CD4-positive, alpha-beta T cell (primary cell): ENCODE results near the gene AGBL4. TPM values are rescaled to one million over a fixed set of nuclear protein-coding genes. Genes with fewer than 3 reads are reported as not detected.

Experiments
- ATAC-seq: fragments of 200-7000 bp; cut with Tn5 transposase; one replicate; pipeline ENCODE4 v1.10.0; 2022; ENCODE audit warnings: mild to moderate bottlenecking; ENCODE audit not compliant: poor library complexity
- CTCF ChIA-PET: fragments of 350-600 bp; sonication (Branson Sonifier 250); formaldehyde crosslinking; loops from one replicate; lab custom pipeline; 2021; ENCODE audit warnings: antibody characterized with exemption, inconsistent platforms; lab: Charles Lee
- POLR2A ChIA-PET: fragments of 350-600 bp; sonication (Branson Sonifier 250); formaldehyde crosslinking; loops from one replicate; lab custom pipeline; 2021; ENCODE audit warnings: antibody characterized with exemption, inconsistent platforms; lab: Charles Lee
- DNase-seq, 14 experiments: peaks; one replicate each; pipeline ENCODE4 v3.0.0-alpha.2; 2013 to 2020; ENCODE audit warnings: mixed read lengths in 2 of 14
- H3K27ac ChIP-seq, 2 donors: one replicate each; pipeline versions ENCODE4 v1.5.1 to v1.7.0; 2013; ENCODE audit warnings: low read length in 2 of 2, low read depth in 1 of 2, mild to moderate bottlenecking in 1 of 2
- H3K27me3 ChIP-seq, 2 experiments: 1 replicate in 1 of 2; 2 replicates in 1 of 2; pipeline versions ENCODE4 v1.6.1 to v1.7.0; 2013; ENCODE audit warnings: low read length in 2 of 2, control low read depth in 1 of 2, mild to moderate bottlenecking in 1 of 2, moderate library complexity in 1 of 2; ENCODE audit not compliant: insufficient read depth in 2 of 2, control insufficient read depth in 1 of 2
- H3K36me3 ChIP-seq: one replicate; pipeline ENCODE4 v1.6.1; 2013; ENCODE audit warnings: low read length, control low read depth; ENCODE audit not compliant: insufficient read depth
- H3K4me1 ChIP-seq: one replicate; pipeline ENCODE4 v1.6.1; 2013; ENCODE audit warnings: low read length, control low read depth; ENCODE audit not compliant: insufficient read depth
- H3K4me3 ChIP-seq: one replicate; pipeline ENCODE4 v1.5.1; 2013; ENCODE audit warnings: mild to moderate bottlenecking, low read length, moderate library complexity
- H3K9me3 ChIP-seq, 2 experiments: 1 replicate in 1 of 2; 2 replicates in 1 of 2; pipeline versions ENCODE4 v1.6.1 to v1.7.0; 2013; ENCODE audit warnings: low read length in 2 of 2, mild to moderate bottlenecking in 2 of 2, control low read depth in 1 of 2, moderate library complexity in 1 of 2; ENCODE audit not compliant: control insufficient read depth in 1 of 2, insufficient read depth in 1 of 2
- H3K27ac Mint-ChIP-seq: one replicate; pipeline ENCODE4 v1.8.0; 2020; ENCODE audit warnings: mixed read lengths
- H3K27me3 Mint-ChIP-seq: one replicate; pipeline ENCODE4 v1.8.0; 2021; ENCODE audit warnings: mixed read lengths
- H3K36me3 Mint-ChIP-seq: one replicate; pipeline ENCODE4 v1.8.0; 2021; ENCODE audit warnings: low read depth, mixed read lengths
- H3K4me1 Mint-ChIP-seq: one replicate; pipeline ENCODE4 v1.8.0; 2021; ENCODE audit warnings: low read depth, mixed read lengths
- H3K4me3 Mint-ChIP-seq: one replicate; pipeline ENCODE4 v1.8.0; 2020; ENCODE audit warnings: mild to moderate bottlenecking, mixed read lengths
- H3K9me3 Mint-ChIP-seq: one replicate; pipeline ENCODE4 v1.8.0; 2020; ENCODE audit warnings: mixed read lengths
- intact Hi-C, 2 experiments: fragments of 100-400 bp; cut with DNase I in 1 of 2; cut with micrococcal nuclease in 1 of 2; formaldehyde crosslinking; loops; one replicate each; pipeline versions ENCODE4 v1.15.1 to v1.9.0; 2023 to 2025; cut with DNase I, micrococcal nuclease
- total RNA-seq, 174 experiments: library from RNA in 2 of 174; stranded (reverse) in 2 of 174; gene quantifications; one replicate each; pipeline ENCODE4 v1.2.3 and lab custom pipeline; 2021 to 2026
- TF ChIP-seq, protein P1 (sequence below): fragments of 200-600 bp; IDR thresholded peaks from one replicate; pipeline ENCODE4 v1.8.0; 2022; ENCODE audit warnings: antibody characterized with exemption, mild to moderate bottlenecking

AGBL4 gene
- total RNA-seq, 2 experiments from 2014 or later, result 0.11 TPM; not detected in 1

- Mint-ChIP-seq H3K27me3 (no peaks in the 10 kb centered on the region), H3K4me1 (no peaks in the 10 kb centered on the region), H3K36me3 (no peaks in the 10 kb centered on the region), H3K4me3 (no peak overlapping the region), H3K9me3 (peaks cover 14% of the 10 kb centered on the region), H3K27ac (no peak overlapping the region)
- DNase-seq, result no peak
- no peak overlapping the region for H3K4me3 ChIP-seq
- TF ChIP-seq, protein P1, sequence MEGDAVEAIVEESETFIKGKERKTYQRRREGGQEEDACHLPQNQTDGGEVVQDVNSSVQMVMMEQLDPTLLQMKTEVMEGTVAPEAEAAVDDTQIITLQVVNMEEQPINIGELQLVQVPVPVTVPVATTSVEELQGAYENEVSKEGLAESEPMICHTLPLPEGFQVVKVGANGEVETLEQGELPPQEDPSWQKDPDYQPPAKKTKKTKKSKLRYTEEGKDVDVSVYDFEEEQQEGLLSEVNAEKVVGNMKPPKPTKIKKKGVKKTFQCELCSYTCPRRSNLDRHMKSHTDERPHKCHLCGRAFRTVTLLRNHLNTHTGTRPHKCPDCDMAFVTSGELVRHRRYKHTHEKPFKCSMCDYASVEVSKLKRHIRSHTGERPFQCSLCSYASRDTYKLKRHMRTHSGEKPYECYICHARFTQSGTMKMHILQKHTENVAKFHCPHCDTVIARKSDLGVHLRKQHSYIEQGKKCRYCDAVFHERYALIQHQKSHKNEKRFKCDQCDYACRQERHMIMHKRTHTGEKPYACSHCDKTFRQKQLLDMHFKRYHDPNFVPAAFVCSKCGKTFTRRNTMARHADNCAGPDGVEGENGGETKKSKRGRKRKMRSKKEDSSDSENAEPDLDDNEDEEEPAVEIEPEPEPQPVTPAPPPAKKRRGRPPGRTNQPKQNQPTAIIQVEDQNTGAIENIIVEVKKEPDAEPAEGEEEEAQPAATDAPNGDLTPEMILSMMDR, result no peak
- CTCF ChIA-PET, result interaction anchor here (0.7 kb wide), 1 partner anchor 43 kb away, joined by 3 read pairs; no protein-coding TSS in a partner anchor
- peaks cover 0 to 14% of the 10 kb centered on the region in 2 experiments for H3K9me3 ChIP-seq
- H3K27me3 ChIP-seq, result no peaks in the 10 kb centered on the region
- no peaks in the 10 kb centered on the region for H3K36me3 ChIP-seq
- intact Hi-C loops, result no loop called here
- H3K27ac ChIP-seq, result no peak overlapping the region
- no peaks in the 10 kb centered on the region for H3K4me1 ChIP-seq
- POLR2A ChIA-PET, result no interaction called here
- no peak for ATAC-seq
Observed at GRCh38 chr1:49251019-49251784, 772.6 kb downstream of the AGBL4 start.

- Histone ChIP-seq H3K36me3 (no peaks in the 10 kb centered on the region), H3K27me3 (no peaks in the 10 kb centered on the region), H3K4me3 (no peak overlapping the region), H3K4me1 (no peaks in the 10 kb centered on the region), H3K9me3 (no peaks in the 10 kb centered on the region), H3K27ac (no peak overlapping the region)
- intact Hi-C loops, result no loop called here
- no peak for ATAC-seq
- TF ChIP-seq, protein P1, result no peak
- ChIA-PET CTCF (no interaction called here), POLR2A (interaction anchor here (0.7 kb wide), 1 partner anchor 20 kb away, joined by 3 read pairs; no protein-coding TSS in a partner anchor)
- Mint-ChIP-seq H3K4me3 (no peak overlapping the region), H3K27ac (no peak overlapping the region), H3K36me3 (no peaks in the 10 kb centered on the region), H3K27me3 (no peaks in the 10 kb centered on the region), H3K4me1 (no peaks in the 10 kb centered on the region), H3K9me3 (peaks cover 10% of the 10 kb centered on the region)
- no peak for DNase-seq
Observed at GRCh38 chr1:49240709-49241221, 783.0 kb downstream of the AGBL4 start.

DNA sequence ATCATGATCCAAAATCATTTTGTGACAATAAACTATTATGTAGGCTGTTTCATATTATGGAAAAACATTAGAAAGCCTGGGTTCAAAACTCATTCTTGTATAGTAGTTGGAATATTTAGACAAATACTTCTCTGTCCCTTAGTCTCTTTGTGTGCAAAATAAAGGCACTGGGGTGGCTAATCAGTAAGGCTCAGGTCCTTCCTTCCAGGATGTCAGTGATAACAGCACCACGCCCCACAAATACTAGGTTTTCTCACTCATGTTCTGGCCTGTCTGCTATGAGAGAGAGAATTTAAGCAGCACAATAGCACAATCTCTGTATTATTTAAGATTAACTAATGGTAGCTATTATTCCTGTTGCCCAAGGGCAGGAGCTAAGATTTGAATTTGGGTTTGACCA lies 788.8 kb downstream of the AGBL4 start:
- H3K9me3 Mint-ChIP-seq, result peaks cover 6% of the 10 kb centered on the region
- intact Hi-C loops, result no loop called here
- no peaks in the 10 kb centered on the region for H3K27me3 Mint-ChIP-seq
- TF ChIP-seq, protein P1, result no peak
- Histone ChIP-seq H3K27ac (no peak overlapping the region), H3K27me3 (no peaks in the 10 kb centered on the region), H3K4me1 (no peaks in the 10 kb centered on the region), H3K4me3 (no peak overlapping the region), H3K9me3 (no peaks in the 10 kb centered on the region), H3K36me3 (no peaks in the 10 kb centered on the region)
- H3K4me3 Mint-ChIP-seq, result no peak overlapping the region
- ChIA-PET CTCF (no interaction called here), POLR2A (no interaction called here)
- no peaks in the 10 kb centered on the region for H3K36me3 Mint-ChIP-seq
- H3K27ac Mint-ChIP-seq, result no peak overlapping the region
- DNase-seq, result no peak
- H3K4me1 Mint-ChIP-seq, result no peaks in the 10 kb centered on the region
- no peak for ATAC-seq
